Immature natural killer cell (primary cell): Measurements from ENCODE around the gene HIPK2. TPM values are rescaled to one million over a fixed set of nuclear protein-coding genes. Genes with fewer than 3 reads are reported as not detected.

ENCODE experiments used
- DNase-seq, 3 donors: peaks; one replicate each; pipeline ENCODE4 v3.0.0; 2022; ENCODE audit warnings: mixed read lengths in 1 of 3
- H3K27ac Mint-ChIP-seq, 6 donors: one replicate each; pipeline ENCODE4 v1.8.0; 2020; ENCODE audit warnings: mixed read lengths in 6 of 6, mild to moderate bottlenecking in 5 of 6, inconsistent platforms in 4 of 6, moderate library complexity in 3 of 6
- H3K27me3 Mint-ChIP-seq, 3 donors: one replicate each; pipeline ENCODE4 v1.8.0; 2020 to 2021; ENCODE audit warnings: low read depth in 3 of 3, mild to moderate bottlenecking in 3 of 3, mixed read lengths in 3 of 3, moderate library complexity in 3 of 3, inconsistent platforms in 1 of 3
- H3K36me3 Mint-ChIP-seq, 3 donors: one replicate each; pipeline ENCODE4 v1.8.0; 2020; ENCODE audit warnings: mixed read lengths in 3 of 3, inconsistent platforms in 2 of 3, mild to moderate bottlenecking in 2 of 3
- H3K4me1 Mint-ChIP-seq, 2 donors: one replicate each; pipeline ENCODE4 v1.8.0; 2020; ENCODE audit warnings: inconsistent platforms in 2 of 2, mild to moderate bottlenecking in 2 of 2, mixed read lengths in 2 of 2, moderate library complexity in 1 of 2
- H3K4me3 Mint-ChIP-seq, 5 donors: one replicate each; pipeline ENCODE4 v1.8.0; 2020; ENCODE audit warnings: mild to moderate bottlenecking in 5 of 5, mixed read lengths in 5 of 5, inconsistent platforms in 3 of 5, moderate library complexity in 3 of 5
- H3K9me3 Mint-ChIP-seq, 6 donors: one replicate each; pipeline ENCODE4 v1.8.0; 2020; ENCODE audit warnings: mild to moderate bottlenecking in 6 of 6, mixed read lengths in 6 of 6, inconsistent platforms in 4 of 6, moderate library complexity in 3 of 6
- polyA plus RNA-seq, 3 donors: library from polyadenylated mRNA; unstranded; fragments of 300-500 nt; fragmentation: Illumina TruSeq; gene quantifications; one replicate each; pipeline ENCODE4 v1.2.3, GENCODE V29; 2021

HIPK2 gene
- polyA plus RNA-seq, 3 donors from 2014 or later, result 3.5 to 14.2 (median 3.7) TPM

DNA sequence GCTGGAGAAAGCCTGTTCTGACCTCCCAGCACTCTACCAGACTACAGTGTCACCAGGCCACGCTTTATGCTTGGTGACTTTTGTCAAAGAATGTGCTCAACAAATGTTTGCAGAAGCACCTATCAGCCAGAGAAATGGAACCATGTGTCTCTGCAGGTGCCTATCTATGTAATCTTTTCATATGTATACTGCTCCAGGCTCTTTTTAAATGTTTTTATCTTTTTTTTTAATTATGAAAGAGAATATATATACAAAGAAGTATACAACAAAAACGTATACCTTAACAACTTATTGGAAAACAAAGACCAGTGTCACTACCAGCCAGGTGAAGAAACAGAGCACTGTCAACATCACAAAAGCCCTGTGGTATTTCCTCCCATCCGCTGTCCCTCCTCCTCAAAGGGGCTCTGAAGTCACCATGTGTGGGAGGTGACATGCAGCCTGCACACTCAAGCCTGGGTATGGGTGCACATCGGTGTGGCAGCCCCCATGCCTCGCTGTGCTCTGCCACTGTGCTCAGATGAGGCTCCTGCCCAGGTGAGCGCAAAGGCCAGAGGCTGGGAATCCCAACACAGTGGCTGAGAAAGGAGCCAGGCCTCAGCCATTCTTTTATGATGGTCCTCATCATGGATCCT, 133.7 kb downstream of the HIPK2 start:
- DNase-seq, result no peak
- Mint-ChIP-seq H3K36me3 (peaks cover 0 to 9% (median 0%) of the 10 kb centered on the region in 3 donors), H3K9me3 (no peaks in the 10 kb centered on the region), H3K27ac (peak overlapping the region in 5 of 6 donors; percentile 35 to 88 (median 79)), H3K27me3 (peaks cover 0 to 7% (median 3%) of the 10 kb centered on the region in 3 donors), H3K4me3 (no peak overlapping the region), H3K4me1 (peaks cover 47 to 71% of the 10 kb centered on the region in 2 donors)

DNA sequence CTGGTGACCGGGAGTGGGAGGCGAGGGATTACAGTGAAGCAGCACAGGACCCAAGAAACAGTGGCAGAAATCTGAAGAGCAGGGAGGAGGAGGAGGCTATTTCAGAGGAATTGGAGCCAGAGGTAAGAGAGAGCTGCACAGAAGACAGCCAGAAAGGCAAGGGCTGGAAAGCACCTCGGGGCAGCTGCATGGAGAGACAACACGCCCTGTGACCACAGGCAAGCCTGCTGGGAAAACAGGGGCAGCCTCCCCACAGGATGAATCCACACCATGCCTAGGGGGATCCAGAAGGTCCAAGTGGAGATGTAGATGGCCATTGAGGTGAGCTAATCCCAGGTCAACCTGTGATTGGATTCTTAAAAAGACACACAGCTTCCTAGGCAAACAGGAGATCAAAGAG, 135.5 kb downstream of the HIPK2 start:
- no peak overlapping the region for H3K4me3 Mint-ChIP-seq
- H3K36me3 Mint-ChIP-seq, result peaks cover 0 to 11% (median 0%) of the 10 kb centered on the region in 3 donors
- peaks cover 0 to 9% (median 0%) of the 10 kb centered on the region in 3 donors for H3K27me3 Mint-ChIP-seq
- H3K27ac Mint-ChIP-seq, result peak overlapping the region in 4 of 6 donors; percentile 3 to 64 (median 44)
- H3K4me1 Mint-ChIP-seq, result peaks cover 44 to 69% of the 10 kb centered on the region in 2 donors
- no peak for DNase-seq
- H3K9me3 Mint-ChIP-seq, result no peaks in the 10 kb centered on the region

DNA sequence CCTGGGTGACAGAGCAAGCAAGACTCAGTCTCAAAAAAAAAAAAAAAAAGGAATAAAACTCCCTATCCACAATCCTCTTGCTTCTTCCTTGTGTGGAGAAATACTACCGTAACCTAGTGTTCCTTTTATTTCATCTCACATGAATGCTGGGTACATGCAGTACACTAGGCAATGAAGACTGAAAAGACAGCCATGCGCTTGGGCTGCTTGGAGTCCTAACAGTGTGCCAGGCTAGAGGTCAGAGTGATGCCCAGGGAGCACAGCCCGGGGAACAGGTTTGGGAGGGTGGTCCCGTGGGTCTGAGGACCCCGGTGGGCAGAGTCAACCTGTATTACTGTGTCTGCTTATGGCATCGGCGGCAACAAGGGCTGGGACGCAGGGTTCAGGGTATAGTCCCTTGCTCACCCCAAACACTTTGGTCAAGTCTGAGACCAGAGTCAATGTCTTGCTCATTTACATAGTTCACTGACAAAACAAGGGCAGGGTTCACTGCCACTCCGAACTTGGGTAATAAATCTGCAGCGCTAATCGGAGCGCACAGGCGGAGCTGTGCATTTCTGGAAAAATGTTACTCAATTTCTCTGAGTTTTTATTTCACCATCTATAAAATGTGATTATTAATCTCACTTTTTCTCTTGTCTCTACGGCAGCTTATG, 136.3 kb downstream of the HIPK2 start:
- peaks cover 44 to 69% of the 10 kb centered on the region in 2 donors for H3K4me1 Mint-ChIP-seq
- no peaks in the 10 kb centered on the region for H3K9me3 Mint-ChIP-seq
- no peak overlapping the region for H3K4me3 Mint-ChIP-seq
- H3K27ac Mint-ChIP-seq, result peak overlapping the region in 5 of 6 donors; percentile 6 to 62 (median 46)
- no peak for DNase-seq
- peaks cover 0 to 14% (median 0%) of the 10 kb centered on the region in 3 donors for H3K36me3 Mint-ChIP-seq
- peaks cover 0 to 15% (median 0%) of the 10 kb centered on the region in 3 donors for H3K27me3 Mint-ChIP-seq

DNA sequence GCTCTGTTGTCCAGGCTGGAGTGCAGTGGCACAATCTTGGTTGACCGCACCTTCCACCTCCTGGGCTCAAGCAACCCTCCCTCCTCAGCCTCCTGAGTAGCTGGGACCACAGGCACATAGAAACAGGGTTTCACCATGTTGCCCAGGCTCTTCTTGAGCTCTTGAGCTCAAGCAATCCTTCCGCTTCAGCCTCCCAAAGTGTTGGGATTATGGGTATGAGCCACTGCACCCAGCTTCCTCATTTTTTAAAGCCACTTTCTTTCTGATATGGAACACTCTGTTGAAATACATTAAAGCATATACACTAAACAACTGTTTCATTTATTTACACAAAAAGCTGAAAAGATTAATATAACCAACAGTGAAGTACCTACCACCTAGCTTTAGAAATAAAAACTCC, 137.1 kb downstream of the HIPK2 start:
- no peaks in the 10 kb centered on the region for H3K9me3 Mint-ChIP-seq
- DNase-seq, result no peak
- H3K4me1 Mint-ChIP-seq, result peaks cover 44 to 69% of the 10 kb centered on the region in 2 donors
- H3K27me3 Mint-ChIP-seq, result peaks cover 5 to 19% (median 6%) of the 10 kb centered on the region in 3 donors
- peaks cover 0 to 14% (median 0%) of the 10 kb centered on the region in 3 donors for H3K36me3 Mint-ChIP-seq
- H3K4me3 Mint-ChIP-seq, result no peak overlapping the region
- H3K27ac Mint-ChIP-seq, result peak overlapping the region in 4 of 6 donors; percentile 39 to 95 (median 64)

DNA sequence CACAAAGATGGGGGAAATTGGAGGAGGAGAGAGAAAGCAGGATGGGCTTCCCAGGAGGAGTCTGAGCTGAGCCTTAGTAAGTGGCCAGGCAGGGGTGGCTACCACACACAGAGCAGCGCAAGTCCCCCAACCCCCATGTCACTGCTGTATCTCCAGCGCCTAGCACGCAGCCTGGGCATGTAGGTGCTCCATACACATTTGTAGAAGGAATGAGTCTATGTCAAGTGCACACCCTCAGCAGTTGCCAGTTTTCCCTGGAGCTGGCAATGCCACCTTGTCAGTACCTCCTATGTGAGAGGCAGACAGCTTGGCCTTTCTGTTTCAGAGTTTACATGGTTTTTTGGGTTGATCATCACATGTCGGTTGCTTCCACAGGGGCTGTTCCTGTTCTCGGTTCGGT, 138.2 kb downstream of the HIPK2 start:
- no peak for DNase-seq
- peaks cover 5 to 26% (median 11%) of the 10 kb centered on the region in 3 donors for H3K27me3 Mint-ChIP-seq
- peaks cover 52 to 70% of the 10 kb centered on the region in 2 donors for H3K4me1 Mint-ChIP-seq
- no peaks in the 10 kb centered on the region for H3K9me3 Mint-ChIP-seq
- no peak overlapping the region for H3K4me3 Mint-ChIP-seq
- H3K36me3 Mint-ChIP-seq, result peaks cover 0 to 14% (median 0%) of the 10 kb centered on the region in 3 donors
- H3K27ac Mint-ChIP-seq, result peak overlapping the region in 5 of 6 donors; percentile 63 to 95 (median 83)

DNA sequence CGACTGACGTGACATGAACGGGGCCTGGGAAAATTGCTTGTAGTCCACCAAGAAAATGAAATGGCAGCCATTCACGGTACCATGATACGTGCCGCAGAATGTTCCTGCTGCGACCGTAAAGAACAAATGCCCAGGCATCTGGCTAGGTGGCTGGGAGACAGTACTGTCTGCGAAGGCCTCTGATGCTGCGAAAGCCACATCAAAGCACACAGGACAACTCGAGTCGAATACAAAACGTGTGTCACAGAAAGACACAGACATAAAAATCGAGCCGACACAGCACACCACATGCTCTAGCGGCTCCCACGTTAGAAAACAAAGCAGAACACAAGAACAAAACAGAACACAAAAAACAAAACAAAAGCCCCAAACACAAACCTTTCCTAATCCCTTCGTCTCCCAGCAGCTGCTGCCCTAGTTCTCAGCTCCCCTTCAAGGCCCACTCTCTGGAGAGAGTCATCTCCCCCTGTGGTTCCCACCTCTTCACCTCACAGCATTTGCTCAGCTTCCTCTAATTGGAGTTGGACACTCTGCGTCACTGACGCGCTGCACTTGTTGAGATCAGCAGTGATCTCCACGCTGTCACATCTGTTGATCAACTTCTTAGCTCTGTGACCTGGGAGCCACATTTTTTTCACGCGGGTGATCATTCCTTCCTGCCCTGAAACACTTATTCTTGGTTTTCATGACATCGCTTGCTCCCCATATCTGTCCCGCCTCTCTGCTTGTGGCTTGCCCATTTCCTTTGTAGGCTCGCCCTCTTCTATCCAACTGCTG, 142.1 kb downstream of the HIPK2 start:
- DNase-seq, result peak; percentile 87 to 91 (median 87)
- Mint-ChIP-seq H3K4me3 (peak overlapping the region; percentile 64 to 82 (median 77)), H3K4me1 (peaks cover 55 to 59% of the 10 kb centered on the region in 2 donors), H3K27me3 (peaks cover 5 to 25% (median 11%) of the 10 kb centered on the region in 3 donors), H3K36me3 (peaks cover 4 to 26% (median 5%) of the 10 kb centered on the region in 3 donors), H3K9me3 (no peaks in the 10 kb centered on the region), H3K27ac (peak overlapping the region; percentile 95 to 99 (median 96))

DNA sequence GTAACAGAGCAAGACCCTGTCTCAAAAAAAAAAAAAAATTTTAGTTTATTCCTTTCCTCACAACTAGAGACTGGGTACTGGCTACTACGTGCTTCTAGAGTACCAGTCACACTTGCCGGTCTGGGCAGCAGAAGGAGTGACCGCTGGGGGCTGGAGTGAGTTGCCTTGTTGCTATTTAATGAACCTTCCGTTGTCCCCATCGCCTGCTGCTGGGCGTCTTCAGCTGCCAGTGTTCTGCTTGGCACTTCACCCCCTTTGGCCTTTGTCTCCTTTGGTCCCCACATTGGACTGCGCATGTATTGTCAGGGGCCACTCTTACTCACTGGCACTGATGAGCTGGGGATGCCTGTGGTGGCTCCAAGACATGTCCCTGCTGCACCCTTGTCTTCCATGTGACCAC, 143.7 kb downstream of the HIPK2 start:
- Mint-ChIP-seq H3K4me3 (no peak overlapping the region), H3K4me1 (peaks cover 60 to 66% of the 10 kb centered on the region in 2 donors), H3K27ac (peak overlapping the region; percentile 73 to 98 (median 94))

DNA sequence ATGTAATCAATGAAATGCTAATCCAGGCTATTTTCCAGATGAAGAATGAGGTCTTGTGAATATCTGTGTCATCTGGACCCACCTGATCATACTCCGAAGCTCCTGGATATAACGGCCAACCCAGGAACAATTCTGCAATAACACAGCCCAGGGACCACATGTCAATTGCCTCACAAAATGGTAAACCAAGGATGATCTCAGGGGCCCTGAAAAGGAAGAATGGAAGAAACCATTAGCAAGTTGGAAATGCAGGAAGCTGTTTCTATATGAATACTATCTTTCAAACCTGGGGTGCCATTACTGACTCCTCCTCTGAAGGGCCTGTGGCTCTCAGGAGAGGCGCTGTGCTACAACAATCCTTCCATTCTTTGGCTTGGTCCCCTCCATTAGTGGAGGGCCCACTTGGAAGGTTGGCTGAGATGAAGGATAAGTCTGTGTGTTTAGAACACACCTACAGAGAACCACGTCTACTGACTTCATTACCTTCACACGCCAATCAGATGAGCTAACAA, 146.2 kb downstream of the HIPK2 start:
- Mint-ChIP-seq H3K27ac (peak overlapping the region in 5 of 6 donors; percentile 2 to 58 (median 47)), H3K27me3 (peaks cover 7 to 21% (median 11%) of the 10 kb centered on the region in 3 donors), H3K9me3 (no peaks in the 10 kb centered on the region), H3K36me3 (peaks cover 12 to 46% (median 24%) of the 10 kb centered on the region in 3 donors), H3K4me1 (peaks cover 61 to 68% of the 10 kb centered on the region in 2 donors), H3K4me3 (no peak overlapping the region)
- DNase-seq, result no peak

More for the DNA sequence above, 143.7 kb downstream of the HIPK2 start:
- Mint-ChIP-seq H3K36me3 (peaks cover 4 to 31% (median 9%) of the 10 kb centered on the region in 3 donors), H3K27me3 (peaks cover 6 to 25% (median 11%) of the 10 kb centered on the region in 3 donors), H3K9me3 (no peaks in the 10 kb centered on the region)
- no peak for DNase-seq

DNA sequence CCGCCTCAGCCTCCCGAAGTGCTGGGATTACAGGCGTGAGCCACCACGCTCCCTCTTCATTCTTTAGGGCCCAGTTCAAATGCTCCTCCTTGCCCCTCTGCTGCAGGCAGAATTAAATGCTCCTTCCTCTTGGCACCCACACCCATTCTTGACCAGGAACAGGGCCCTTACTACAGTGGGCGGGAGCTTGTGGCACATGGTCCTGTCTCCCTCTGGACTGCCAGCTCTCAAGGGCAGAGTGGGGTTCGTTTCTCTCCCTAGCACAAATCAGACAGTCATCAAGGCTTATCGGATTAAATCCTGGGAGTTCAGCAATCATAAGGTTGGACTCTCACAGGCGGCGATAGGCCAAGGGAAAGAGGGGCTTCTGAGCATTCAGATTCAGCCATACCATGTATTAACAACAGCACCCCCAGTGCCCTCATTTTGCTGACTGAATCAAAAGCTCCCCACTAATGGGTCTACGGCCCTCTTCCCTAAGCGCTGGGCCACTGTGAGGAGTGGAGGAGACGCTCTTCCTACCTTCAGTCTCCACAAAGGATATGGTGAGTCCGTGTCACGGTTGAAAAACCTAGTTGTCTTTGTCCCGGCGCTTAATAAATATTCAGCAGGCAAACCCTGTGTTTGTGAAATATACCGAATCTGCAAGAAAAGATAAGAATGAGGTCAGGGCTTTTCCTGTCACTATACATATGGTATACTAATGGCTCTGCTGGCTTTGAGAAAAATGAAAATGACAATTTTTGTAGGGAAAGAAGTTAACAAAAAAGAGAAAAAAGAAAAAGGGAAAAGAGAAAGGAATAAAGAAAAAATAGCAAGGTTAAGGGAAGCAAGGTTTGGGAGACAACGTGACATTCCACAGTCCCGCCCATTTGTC, 146.9 kb downstream of the HIPK2 start:
- H3K27ac Mint-ChIP-seq, result peak overlapping the region; percentile 2 to 77 (median 46)
- H3K4me3 Mint-ChIP-seq, result no peak overlapping the region
- peaks cover 13 to 49% (median 26%) of the 10 kb centered on the region in 3 donors for H3K36me3 Mint-ChIP-seq
- H3K4me1 Mint-ChIP-seq, result peaks cover 57 to 65% of the 10 kb centered on the region in 2 donors
- H3K9me3 Mint-ChIP-seq, result no peaks in the 10 kb centered on the region
- peaks cover 5 to 14% (median 7%) of the 10 kb centered on the region in 3 donors for H3K27me3 Mint-ChIP-seq
- DNase-seq, result no peak

DNA sequence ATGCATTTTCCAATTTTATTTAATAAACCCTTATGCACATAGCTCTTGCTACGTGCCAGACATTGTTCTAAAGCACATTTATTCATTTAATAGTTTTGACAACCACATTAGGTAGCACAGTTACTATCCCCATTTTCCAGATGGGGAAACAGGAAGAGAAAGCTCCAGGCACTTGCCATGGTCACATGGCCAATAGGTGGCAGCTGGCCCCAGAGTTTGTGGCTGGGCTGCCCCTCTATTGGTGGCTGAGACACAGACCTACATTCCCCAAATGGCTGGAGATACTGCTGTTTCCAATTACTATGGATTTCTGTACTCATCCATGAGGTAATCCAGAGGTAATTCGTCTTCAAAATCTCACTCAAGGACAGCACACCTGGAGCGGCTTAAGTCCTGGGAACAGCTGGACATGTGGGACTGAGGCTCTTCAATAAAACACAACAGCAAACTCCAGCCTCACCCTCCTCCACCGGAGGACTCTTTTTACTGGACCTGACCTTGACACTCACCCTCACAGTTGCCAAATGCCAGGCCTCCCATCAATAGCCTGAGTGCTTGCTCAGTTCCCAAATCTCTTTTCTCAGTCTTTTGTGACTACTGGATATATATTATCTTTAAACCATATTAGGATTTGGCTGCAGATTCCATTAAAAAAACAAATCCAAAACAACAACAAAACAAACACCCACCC, 148.3 kb downstream of the HIPK2 start:
- no peak for DNase-seq
- H3K4me3 Mint-ChIP-seq, result no peak overlapping the region
- H3K4me1 Mint-ChIP-seq, result peaks cover 50 to 68% of the 10 kb centered on the region in 2 donors
- no peaks in the 10 kb centered on the region for H3K9me3 Mint-ChIP-seq
- peaks cover 0 to 6% (median 2%) of the 10 kb centered on the region in 3 donors for H3K27me3 Mint-ChIP-seq
- peaks cover 21 to 60% (median 35%) of the 10 kb centered on the region in 3 donors for H3K36me3 Mint-ChIP-seq
- peak overlapping the region; percentile 67 to 94 (median 78) for H3K27ac Mint-ChIP-seq

DNA sequence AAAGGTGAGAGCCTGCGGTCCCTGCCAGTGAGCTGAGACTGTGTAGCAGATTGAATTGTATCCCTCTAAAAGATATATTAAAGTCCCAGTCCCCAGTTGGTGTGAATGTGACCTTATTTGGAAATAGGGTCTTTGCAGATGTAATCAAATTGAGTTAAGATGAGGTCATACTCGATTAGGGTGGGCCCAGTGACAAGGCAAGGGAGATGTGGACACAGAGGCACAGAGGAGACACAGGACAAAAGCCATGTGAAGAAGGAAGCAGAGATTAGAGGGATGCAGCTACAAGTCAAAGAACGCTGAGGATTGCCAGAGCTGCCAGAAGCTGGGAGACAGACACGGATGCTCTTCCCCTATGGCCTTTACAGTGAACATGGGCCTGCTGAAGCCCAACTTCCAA, 150.0 kb downstream of the HIPK2 start:
- Mint-ChIP-seq H3K4me3 (peak overlapping the region in 3 of 5 donors; percentile 34 to 60 (median 46)), H3K27me3 (peaks cover 2 to 8% (median 3%) of the 10 kb centered on the region in 3 donors), H3K27ac (peak overlapping the region; percentile 75 to 94 (median 93))

DNA sequence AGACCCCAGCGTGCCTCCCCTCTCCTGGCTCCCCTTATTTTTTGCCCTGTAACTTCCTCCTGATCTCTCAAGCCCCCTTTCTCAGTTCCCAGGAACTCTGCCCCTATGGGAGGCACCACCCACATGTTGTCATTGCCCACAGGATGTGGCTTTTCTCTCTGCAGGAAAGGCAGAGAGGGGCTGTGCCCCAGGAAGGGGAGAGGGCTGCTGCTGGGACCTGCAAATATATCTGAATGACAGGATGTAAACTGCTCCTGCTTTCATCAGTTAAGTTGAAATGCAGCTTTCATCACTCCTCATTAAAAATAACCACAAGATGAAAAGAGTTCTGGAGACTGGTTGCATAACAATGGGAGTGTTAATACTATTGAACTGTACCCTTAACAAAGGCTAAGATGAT, 151.0 kb downstream of the HIPK2 start:
- peaks cover 54 to 66% of the 10 kb centered on the region in 2 donors for H3K4me1 Mint-ChIP-seq
- peaks cover 2 to 8% (median 3%) of the 10 kb centered on the region in 3 donors for H3K27me3 Mint-ChIP-seq
- peak overlapping the region; percentile 75 to 94 (median 93) for H3K27ac Mint-ChIP-seq
- H3K4me3 Mint-ChIP-seq, result peak overlapping the region; percentile 40 to 66 (median 60)
- peaks cover 25 to 57% (median 35%) of the 10 kb centered on the region in 3 donors for H3K36me3 Mint-ChIP-seq
- H3K9me3 Mint-ChIP-seq, result no peaks in the 10 kb centered on the region
- no peak for DNase-seq

More for the DNA sequence above, 150.0 kb downstream of the HIPK2 start:
- Mint-ChIP-seq H3K4me1 (peaks cover 54 to 72% of the 10 kb centered on the region in 2 donors), H3K36me3 (peaks cover 25 to 60% (median 35%) of the 10 kb centered on the region in 3 donors), H3K9me3 (no peaks in the 10 kb centered on the region)
- no peak for DNase-seq
